Measurements from ENCODE around the gene PTPRJ.

Gene PTPRJ

GRCh38 chr11:47964546-47964945, 15.8 kb upstream of the PTPRJ start:
- intact Hi-C loops (cut with DNase I): no loop called here
- no peak for DNase-seq

GRCh38 chr11:47967577-47968525, 12.5 kb upstream of the PTPRJ start:
- no peak for DNase-seq
- intact Hi-C loops (cut with DNase I): no loop called here

- no peak for DNase-seq
- intact Hi-C loops (cut with DNase I): no loop called here
Observed at GRCh38 chr11:47969401-47969800, 11.0 kb upstream of the PTPRJ start.

- intact Hi-C loops (cut with DNase I): no loop called here
- DNase-seq: no peak
Observed at GRCh38 chr11:47971501-47971900, 8.9 kb upstream of the PTPRJ start.

- intact Hi-C loops (cut with DNase I): no loop called here
- no peak for DNase-seq
Observed at GRCh38 chr11:47973173-47973572, 7.2 kb upstream of the PTPRJ start.

- DNase-seq: no peak
- intact Hi-C loops (cut with DNase I): no loop called here
Observed at GRCh38 chr11:47976931-47977330, 3.4 kb upstream of the PTPRJ start.

GRCh38 chr11:47977623-47978022, 2.7 kb upstream of the PTPRJ start:
- intact Hi-C loops (cut with DNase I): no loop called here
- DNase-seq: no peak

- peak in 5 of 42 donors; percentile 10 to 37 (median 18) for DNase-seq
- intact Hi-C loops (cut with DNase I): loop anchor here (2.0 to 5.0 kb wide), 2 partner anchors 53 to 129 kb away; no protein-coding TSS in a partner anchor
Observed at GRCh38 chr11:47979378-47980087, 826 bp upstream of the PTPRJ start.

GRCh38 chr11:47980907-47981621, 705 bp downstream of the PTPRJ start:
- DNase-seq: peak in 38 of 42 donors; percentile 19 to 81 (median 57)
- intact Hi-C loops (cut with DNase I): loop anchor here (2.0 to 5.0 kb wide), 2 partner anchors 51 to 128 kb away; no protein-coding TSS in a partner anchor

- DNase-seq: peak in 14 of 42 donors; percentile 26 to 56 (median 37)
- intact Hi-C loops (cut with DNase I): loop anchor here (2.0 to 5.0 kb wide), 2 partner anchors 50 to 127 kb away; no protein-coding TSS in a partner anchor
Observed at GRCh38 chr11:47981667-47982404, 1.5 kb downstream of the PTPRJ start.

GRCh38 chr11:47982616-47983015, 2.3 kb downstream of the PTPRJ start:
- intact Hi-C loops (cut with DNase I): loop anchor here (5.0 kb wide), 1 partner anchor 50 kb away; no protein-coding TSS in a partner anchor
- DNase-seq: no peak

GRCh38 chr11:47983464-47984397, 3.4 kb downstream of the PTPRJ start:
- intact Hi-C loops (cut with DNase I): loop anchor here (5.0 kb wide), 1 partner anchor 49 kb away; no protein-coding TSS in a partner anchor
- DNase-seq: no peak

GRCh38 chr11:47986219-47986618, 5.9 kb downstream of the PTPRJ start:
- intact Hi-C loops (cut with DNase I): no loop called here
- DNase-seq: no peak

GRCh38 chr11:47986742-47987141, 6.4 kb downstream of the PTPRJ start:
- DNase-seq: peak in 6 of 42 donors; percentile 38 to 62 (median 47)
- intact Hi-C loops (cut with DNase I): no loop called here

GRCh38 chr11:47987310-47987709, 7.0 kb downstream of the PTPRJ start:
- intact Hi-C loops (cut with DNase I): no loop called here
- DNase-seq: peak in 2 of 42 donors; percentile 11 to 54

GRCh38 chr11:47987781-47988180, 7.4 kb downstream of the PTPRJ start:
- intact Hi-C loops (cut with DNase I): no loop called here
- peak in 6 of 42 donors; percentile 21 to 68 (median 28) for DNase-seq

GRCh38 chr11:47989779-47990178, 9.4 kb downstream of the PTPRJ start:
- intact Hi-C loops (cut with DNase I): no loop called here
- no peak for DNase-seq
